GM12892 (cell line): Measurements from ENCODE around the gene PRR33.

Experiments
- POLR2A ChIP-seq: IDR thresholded peaks from 2 replicates; pipeline ENCODE4 v1.6.1; 2011; ENCODE audit warnings: low read depth, low read length, control low read depth
- POLR2AphosphoS5 ChIP-seq: IDR thresholded peaks from 2 replicates; pipeline ENCODE4 v1.6.1; 2011; ENCODE audit warnings: low read depth, low read length, control low read depth
- TAF1 ChIP-seq: IDR thresholded peaks from 2 replicates; pipeline ENCODE4 v1.6.1; 2011; ENCODE audit warnings: low read depth, mild to moderate bottlenecking, control low read depth, low read length, borderline replicate concordance

DNA sequence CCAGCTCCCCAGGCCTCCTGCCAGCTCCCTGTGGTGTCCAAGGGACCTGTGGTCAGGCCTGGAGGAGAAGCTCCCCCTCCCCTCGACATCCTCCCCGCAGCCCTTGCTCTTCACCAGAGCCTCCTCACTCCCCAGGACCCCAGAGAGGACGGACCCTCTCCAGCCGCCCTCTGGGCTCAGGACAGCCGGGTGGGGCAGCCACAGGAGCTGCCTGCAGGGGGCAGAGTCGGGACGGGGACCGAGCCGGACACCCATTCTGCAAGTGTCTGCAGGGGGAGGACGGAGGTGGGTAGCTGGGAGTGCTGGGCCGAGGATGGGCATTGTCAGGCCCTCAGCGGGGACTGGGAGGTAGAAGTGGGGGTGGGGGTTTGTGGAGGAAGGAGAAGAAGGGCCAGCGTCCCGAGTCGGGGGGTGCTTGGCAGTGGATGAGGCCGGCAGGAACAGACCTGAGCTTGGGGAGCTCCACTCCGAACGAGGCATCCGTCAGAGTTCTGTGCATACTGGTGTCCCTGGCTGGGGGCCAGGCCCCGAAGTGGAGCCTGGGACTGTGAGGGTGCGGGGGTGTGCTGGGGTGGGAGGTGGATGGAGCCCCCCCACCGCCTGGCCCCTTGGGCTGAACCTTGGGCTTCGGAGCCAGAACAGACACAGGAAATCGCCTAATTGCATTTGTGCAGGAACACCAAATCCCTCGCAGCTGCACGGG is 15.2 kb downstream of the PRR33 start:
- no peak for TF ChIP-seq POLR2A
- no peak for TF ChIP-seq POLR2AphosphoS5
- TF ChIP-seq TAF1, result no peak
